Measurements from ENCODE around the gene TRPM3. TPM values are rescaled to one million over a fixed set of nuclear protein-coding genes. Genes with fewer than 3 reads are reported as not detected.
A peak's percentile ranks its signal among the peaks of the same experiment; 100 is the strongest.

Gene TRPM3
- total RNA-seq, 1 donor from 2014 or later, result not detected

- intact Hi-C loops (cut with micrococcal nuclease), result loop anchor here (2.0 kb wide), 1 partner anchor 27 kb away; no protein-coding TSS in a partner anchor
- H3K4me3 Mint-ChIP-seq (ENCODE audit: low read depth), result no peak overlapping the region
- H3K27me3 Mint-ChIP-seq (ENCODE audit: low read depth), result no peaks in the 10 kb centered on the region
- peaks cover 18% of the 10 kb centered on the region for H3K4me1 Mint-ChIP-seq (ENCODE audit: low read depth)
- no peaks in the 10 kb centered on the region for H3K36me3 Mint-ChIP-seq (ENCODE audit: low read depth)
- no peaks in the 10 kb centered on the region for H3K9me3 Mint-ChIP-seq
- H3K27ac Mint-ChIP-seq, result no peak overlapping the region
- no peak for DNase-seq (ENCODE audit: low spot score)
Observed at GRCh38 chr9:70535546-70536323, 585.7 kb downstream of the TRPM3 start.

- intact Hi-C loops (cut with micrococcal nuclease), result loop anchor here (2.0 kb wide), 1 partner anchor 28 kb away; no protein-coding TSS in a partner anchor
- Mint-ChIP-seq H3K4me1 (ENCODE audit: low read depth) (peaks cover 21% of the 10 kb centered on the region), H3K9me3 (no peaks in the 10 kb centered on the region)
Observed at GRCh38 chr9:70534471-70534870, 587.0 kb downstream of the TRPM3 start.

GRCh38 chr9:70534061-70534460 is 587.4 kb downstream of the TRPM3 start:
- Mint-ChIP-seq H3K9me3 (no peaks in the 10 kb centered on the region), H3K4me3 (ENCODE audit: low read depth) (no peak overlapping the region), H3K27me3 (ENCODE audit: low read depth) (no peaks in the 10 kb centered on the region), H3K36me3 (ENCODE audit: low read depth) (no peaks in the 10 kb centered on the region), H3K4me1 (ENCODE audit: low read depth) (peaks cover 21% of the 10 kb centered on the region), H3K27ac (no peak overlapping the region)
- intact Hi-C loops (cut with micrococcal nuclease), result loop anchor here (2.0 kb wide), 1 partner anchor 29 kb away; no protein-coding TSS in a partner anchor
- no peak for DNase-seq (ENCODE audit: low spot score)

More at GRCh38 chr9:70534471-70534870, 587.0 kb downstream of the TRPM3 start:
- no peaks in the 10 kb centered on the region for H3K27me3 Mint-ChIP-seq (ENCODE audit: low read depth)
- no peak overlapping the region for H3K27ac Mint-ChIP-seq
- no peaks in the 10 kb centered on the region for H3K36me3 Mint-ChIP-seq (ENCODE audit: low read depth)
- H3K4me3 Mint-ChIP-seq (ENCODE audit: low read depth), result no peak overlapping the region
- DNase-seq (ENCODE audit: low spot score), result no peak

GRCh38 chr9:70533492-70533891 is 587.9 kb downstream of the TRPM3 start:
- Mint-ChIP-seq H3K4me1 (ENCODE audit: low read depth) (peaks cover 21% of the 10 kb centered on the region), H3K9me3 (no peaks in the 10 kb centered on the region), H3K27me3 (ENCODE audit: low read depth) (no peaks in the 10 kb centered on the region), H3K36me3 (ENCODE audit: low read depth) (no peaks in the 10 kb centered on the region), H3K4me3 (ENCODE audit: low read depth) (no peak overlapping the region), H3K27ac (no peak overlapping the region)
- no peak for DNase-seq (ENCODE audit: low spot score)
- intact Hi-C loops (cut with micrococcal nuclease), result no loop called here

- intact Hi-C loops (cut with micrococcal nuclease), result no loop called here
Observed at GRCh38 chr9:70532716-70533115, 588.7 kb downstream of the TRPM3 start.

GRCh38 chr9:70531311-70531710 is 590.1 kb downstream of the TRPM3 start:
- peaks cover 21% of the 10 kb centered on the region for H3K4me1 Mint-ChIP-seq (ENCODE audit: low read depth)
- H3K27ac Mint-ChIP-seq, result no peak overlapping the region

More at GRCh38 chr9:70532716-70533115, 588.7 kb downstream of the TRPM3 start:
- Mint-ChIP-seq H3K4me3 (ENCODE audit: low read depth) (no peak overlapping the region), H3K27me3 (ENCODE audit: low read depth) (no peaks in the 10 kb centered on the region), H3K4me1 (ENCODE audit: low read depth) (peaks cover 21% of the 10 kb centered on the region), H3K9me3 (no peaks in the 10 kb centered on the region), H3K27ac (no peak overlapping the region), H3K36me3 (ENCODE audit: low read depth) (no peaks in the 10 kb centered on the region)
- no peak for DNase-seq (ENCODE audit: low spot score)

GRCh38 chr9:70530716-70531115 is 590.7 kb downstream of the TRPM3 start:
- Mint-ChIP-seq H3K27me3 (ENCODE audit: low read depth) (no peaks in the 10 kb centered on the region), H3K36me3 (ENCODE audit: low read depth) (peaks cover 2% of the 10 kb centered on the region), H3K27ac (peak overlapping the region; percentile 3), H3K4me1 (ENCODE audit: low read depth) (peaks cover 24% of the 10 kb centered on the region), H3K9me3 (peaks cover 3% of the 10 kb centered on the region), H3K4me3 (ENCODE audit: low read depth) (no peak overlapping the region)
- no peak for DNase-seq (ENCODE audit: low spot score)
- intact Hi-C loops (cut with micrococcal nuclease), result no loop called here

More at GRCh38 chr9:70531311-70531710, 590.1 kb downstream of the TRPM3 start:
- intact Hi-C loops (cut with micrococcal nuclease), result no loop called here
- no peak overlapping the region for H3K4me3 Mint-ChIP-seq (ENCODE audit: low read depth)
- H3K9me3 Mint-ChIP-seq, result no peaks in the 10 kb centered on the region
- DNase-seq (ENCODE audit: low spot score), result no peak
- H3K36me3 Mint-ChIP-seq (ENCODE audit: low read depth), result no peaks in the 10 kb centered on the region
- no peaks in the 10 kb centered on the region for H3K27me3 Mint-ChIP-seq (ENCODE audit: low read depth)

- no peak for DNase-seq (ENCODE audit: low spot score)
- H3K36me3 Mint-ChIP-seq (ENCODE audit: low read depth), result peaks cover 10% of the 10 kb centered on the region
- no peak overlapping the region for H3K27ac Mint-ChIP-seq
- no peaks in the 10 kb centered on the region for H3K27me3 Mint-ChIP-seq (ENCODE audit: low read depth)
- intact Hi-C loops (cut with micrococcal nuclease), result no loop called here
- H3K4me1 Mint-ChIP-seq (ENCODE audit: low read depth), result peaks cover 30% of the 10 kb centered on the region
- H3K4me3 Mint-ChIP-seq (ENCODE audit: low read depth), result no peak overlapping the region
- H3K9me3 Mint-ChIP-seq, result peaks cover 12% of the 10 kb centered on the region
Observed at GRCh38 chr9:70529833-70530232, 591.6 kb downstream of the TRPM3 start.

GRCh38 chr9:70529377-70529776 is 592.0 kb downstream of the TRPM3 start:
- DNase-seq (ENCODE audit: low spot score), result no peak
- Mint-ChIP-seq H3K36me3 (ENCODE audit: low read depth) (peaks cover 10% of the 10 kb centered on the region), H3K4me1 (ENCODE audit: low read depth) (peaks cover 30% of the 10 kb centered on the region), H3K9me3 (peaks cover 16% of the 10 kb centered on the region), H3K27me3 (ENCODE audit: low read depth) (no peaks in the 10 kb centered on the region), H3K27ac (no peak overlapping the region), H3K4me3 (ENCODE audit: low read depth) (no peak overlapping the region)
- intact Hi-C loops (cut with micrococcal nuclease), result no loop called here

GRCh38 chr9:70526902-70527301 is 594.5 kb downstream of the TRPM3 start:
- Mint-ChIP-seq H3K4me1 (ENCODE audit: low read depth) (peaks cover 22% of the 10 kb centered on the region), H3K36me3 (ENCODE audit: low read depth) (peaks cover 21% of the 10 kb centered on the region), H3K27ac (no peak overlapping the region), H3K4me3 (ENCODE audit: low read depth) (no peak overlapping the region), H3K27me3 (ENCODE audit: low read depth) (no peaks in the 10 kb centered on the region), H3K9me3 (peaks cover 27% of the 10 kb centered on the region)
- intact Hi-C loops (cut with micrococcal nuclease), result no loop called here
- no peak for DNase-seq (ENCODE audit: low spot score)

- intact Hi-C loops (cut with micrococcal nuclease), result no loop called here
- Mint-ChIP-seq H3K27me3 (ENCODE audit: low read depth) (no peaks in the 10 kb centered on the region), H3K9me3 (peaks cover 27% of the 10 kb centered on the region), H3K36me3 (ENCODE audit: low read depth) (peaks cover 21% of the 10 kb centered on the region), H3K4me1 (ENCODE audit: low read depth) (peaks cover 25% of the 10 kb centered on the region), H3K4me3 (ENCODE audit: low read depth) (no peak overlapping the region), H3K27ac (peak overlapping the region; percentile 74)
- DNase-seq (ENCODE audit: low spot score), result no peak
Observed at GRCh38 chr9:70525519-70525918, 595.9 kb downstream of the TRPM3 start.

- peak; percentile 12 for DNase-seq (ENCODE audit: low spot score)
- Mint-ChIP-seq H3K36me3 (ENCODE audit: low read depth) (peaks cover 13% of the 10 kb centered on the region), H3K4me1 (ENCODE audit: low read depth) (peaks cover 28% of the 10 kb centered on the region), H3K4me3 (ENCODE audit: low read depth) (peak overlapping the region; percentile 40), H3K27me3 (ENCODE audit: low read depth) (no peaks in the 10 kb centered on the region), H3K9me3 (peaks cover 18% of the 10 kb centered on the region), H3K27ac (peak overlapping the region; percentile 76)
- intact Hi-C loops (cut with micrococcal nuclease), result loop anchor here (1.0 to 5.0 kb wide), 4 partner anchors 43 to 263 kb away; partner anchors contain the start of genes KLF9 and SMC5
Observed at GRCh38 chr9:70519912-70520724, 601.3 kb downstream of the TRPM3 start.

All from activated T-helper 2 cell treated with anti-CD3 and anti-CD28 coated beads, Interferon-gamma antibody, Interleukin-2, Interleukin-4, amounts not matched to agents 10 μg/mL and 5 μg/mL and 100 μg/mL, durations not matched to agents 14 hours and 24 hours and 36 hours (primary cell).